NAMALWA (cell line): Measurements from ENCODE around the gene ZSWIM8.
"Not testable (repeated sequence)": the region's sequence is repeated elsewhere in the genome, so short reads cannot be mapped to it uniquely, and the experiment has no call there.

ENCODE experiments used
- DNase-seq: peaks from one replicate; pipeline ENCODE4 v3.0.0-alpha.2; 2015; ENCODE audit warnings: low spot score

ZSWIM8 gene

GRCh38 chr10:73814276-73814895, 29.0 kb downstream of the ZSWIM8 start:
- DNase-seq: no peak

GRCh38 chr10:73814896-73815718, 29.7 kb downstream of the ZSWIM8 start:
- DNase-seq: peak; percentile 20

DNA sequence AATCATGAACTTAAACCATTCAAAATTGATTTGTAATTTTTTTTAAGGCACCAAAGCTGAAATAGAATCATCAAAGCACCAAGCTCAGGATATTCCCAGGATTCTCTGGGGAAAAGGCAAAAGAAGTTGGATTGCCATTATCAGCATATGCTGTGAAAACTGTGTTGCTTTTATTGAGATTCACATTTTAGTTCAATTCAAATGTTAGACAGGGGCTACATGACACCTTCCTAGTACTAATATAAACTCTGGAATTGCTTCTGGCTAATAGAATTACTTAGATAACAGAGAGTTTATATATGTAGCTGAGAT, 30.3 kb downstream of the ZSWIM8 start:
- DNase-seq: no peak

- DNase-seq: no peak
Measured at GRCh38 chr10:73816917-73817729, 31.7 kb downstream of the ZSWIM8 start.

DNA sequence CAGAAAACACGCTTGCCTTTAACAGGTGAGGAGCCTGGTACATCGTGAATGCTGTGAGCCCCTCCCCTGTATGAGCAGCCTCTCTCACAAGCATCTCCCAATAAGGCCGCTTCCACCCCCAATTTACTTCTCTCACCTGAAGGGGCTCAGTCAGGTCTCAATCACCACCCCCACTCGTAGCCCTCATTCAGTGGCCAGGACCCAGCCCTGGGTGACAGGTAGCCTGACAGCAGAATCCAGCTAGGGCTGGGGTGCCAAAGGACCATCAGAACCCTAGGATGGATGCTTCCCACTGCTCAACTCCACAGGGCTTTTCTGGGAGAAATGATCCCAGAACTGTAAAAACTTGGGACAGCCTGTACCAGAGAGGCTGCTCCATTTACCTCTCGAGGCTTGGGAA, 32.4 kb downstream of the ZSWIM8 start:
- DNase-seq: no peak

GRCh38 chr10:73818402-73818801, 33.0 kb downstream of the ZSWIM8 start:
- DNase-seq: no peak

- no peak for DNase-seq
Measured at GRCh38 chr10:73819081-73819480, 33.7 kb downstream of the ZSWIM8 start.

DNA sequence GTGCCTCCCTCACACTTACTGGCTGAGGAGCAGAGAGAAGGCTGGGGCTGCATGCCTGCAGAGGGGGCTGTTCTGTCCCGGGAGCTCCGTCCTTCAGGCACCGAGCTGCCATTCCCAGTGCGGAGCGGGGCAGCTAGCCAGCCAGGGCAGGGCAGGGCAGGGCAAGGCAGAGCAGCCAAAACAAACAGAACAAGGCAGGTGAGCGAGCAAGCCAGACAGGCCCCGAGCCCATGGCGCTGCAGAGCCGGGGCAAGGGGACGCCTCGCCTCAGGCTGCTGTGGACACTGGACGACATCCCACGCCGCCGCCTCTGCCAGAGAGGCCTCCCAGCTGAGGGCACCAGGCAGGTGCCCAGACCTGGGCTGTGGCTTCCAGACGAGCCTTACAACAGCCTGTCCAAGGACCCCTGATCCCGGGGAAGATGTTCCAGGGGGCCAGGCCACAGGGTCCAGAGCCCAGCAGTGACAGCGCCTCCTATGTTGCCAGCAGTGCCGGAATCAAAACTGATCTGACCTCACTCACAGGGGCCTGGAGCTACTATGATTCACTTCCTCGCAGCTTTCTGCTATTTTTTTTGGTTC, 34.2 kb downstream of the ZSWIM8 start:
- DNase-seq: no peak

- no peak for DNase-seq
Measured at GRCh38 chr10:73823391-73823790, 38.0 kb downstream of the ZSWIM8 start.

DNA sequence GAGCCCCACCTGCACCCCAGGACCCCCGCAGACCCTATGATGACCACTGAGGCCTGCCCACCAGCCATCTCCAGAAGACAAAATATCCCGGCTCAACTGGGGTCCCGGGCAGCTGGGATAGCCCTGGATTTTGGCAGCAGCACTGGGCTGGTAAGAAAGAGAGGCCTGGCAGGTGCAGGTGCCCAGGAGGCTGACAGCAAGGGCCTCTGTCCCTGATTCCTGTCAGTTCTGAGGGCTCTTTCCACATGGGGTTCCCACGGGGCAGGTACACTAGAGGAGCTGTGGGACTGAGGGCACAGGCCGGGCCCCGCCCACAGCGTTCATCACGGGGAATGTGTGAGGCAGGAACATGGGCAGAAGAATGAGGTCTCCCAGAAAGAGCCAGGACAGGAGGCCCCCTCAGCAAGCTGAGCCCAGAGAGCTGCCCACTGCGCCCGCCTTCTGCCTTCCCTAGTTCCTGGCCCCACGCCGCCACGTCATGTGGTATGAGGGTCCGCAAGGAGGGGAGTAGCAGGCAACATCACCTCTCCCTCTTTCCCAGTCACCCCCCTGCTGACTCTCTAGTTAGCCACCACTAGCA, 38.8 kb downstream of the ZSWIM8 start:
- no peak for DNase-seq

DNA sequence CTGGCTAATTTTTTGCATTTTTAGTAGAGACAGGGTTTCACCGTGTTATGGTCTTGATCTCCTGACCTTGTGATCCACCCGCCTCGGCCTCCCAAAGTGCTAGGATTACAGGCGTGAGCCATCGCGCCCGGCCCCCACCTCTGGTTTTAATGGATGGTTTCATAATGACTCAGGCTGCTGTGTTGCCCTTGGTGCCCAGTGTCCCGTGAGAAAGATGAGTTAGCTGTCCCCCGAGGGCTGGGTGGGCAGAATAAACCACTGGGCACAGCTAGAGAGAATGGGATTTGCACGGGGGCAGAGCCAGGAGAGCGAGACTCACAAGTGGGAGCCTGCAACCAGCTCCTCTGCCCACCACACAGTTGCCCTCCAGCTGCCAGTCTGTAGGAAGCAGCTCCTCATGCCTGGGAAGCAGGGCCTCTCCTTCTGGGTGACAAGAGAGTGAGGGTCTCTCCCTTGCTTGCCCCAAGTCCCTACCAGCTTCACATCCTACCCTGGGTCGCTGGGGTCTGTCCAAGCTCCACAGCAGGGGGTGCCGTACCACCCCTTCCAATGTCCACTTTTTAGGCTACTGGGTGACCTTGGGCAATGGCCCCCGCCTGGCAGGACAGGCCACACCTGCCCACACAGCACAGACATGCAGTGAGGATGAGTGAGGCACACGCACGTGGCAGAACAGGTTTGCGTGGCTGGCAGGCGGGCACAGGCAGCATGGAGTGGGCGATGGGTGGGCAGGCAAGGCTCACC, 42.1 kb downstream of the ZSWIM8 start:
- DNase-seq: no peak

DNA sequence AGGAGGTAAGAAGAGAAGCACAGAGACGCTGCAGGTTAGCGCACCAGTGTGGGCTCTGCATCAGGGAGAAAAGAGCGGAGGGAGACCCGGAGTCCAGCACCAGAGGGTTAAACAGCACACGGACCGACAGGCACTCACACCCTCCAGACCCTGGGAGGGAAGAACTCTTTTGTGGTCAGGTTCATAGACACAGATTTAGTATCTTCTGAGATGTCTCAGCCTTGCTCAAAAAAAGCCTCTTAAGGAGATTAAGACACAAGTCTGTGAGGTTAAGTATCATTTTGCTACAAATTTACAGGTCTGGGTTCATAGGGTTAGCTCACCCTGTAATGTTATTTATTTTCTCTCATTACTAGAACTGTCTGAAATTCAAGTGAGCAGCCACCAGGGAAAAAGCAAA, 42.8 kb downstream of the ZSWIM8 start:
- DNase-seq: no peak

DNA sequence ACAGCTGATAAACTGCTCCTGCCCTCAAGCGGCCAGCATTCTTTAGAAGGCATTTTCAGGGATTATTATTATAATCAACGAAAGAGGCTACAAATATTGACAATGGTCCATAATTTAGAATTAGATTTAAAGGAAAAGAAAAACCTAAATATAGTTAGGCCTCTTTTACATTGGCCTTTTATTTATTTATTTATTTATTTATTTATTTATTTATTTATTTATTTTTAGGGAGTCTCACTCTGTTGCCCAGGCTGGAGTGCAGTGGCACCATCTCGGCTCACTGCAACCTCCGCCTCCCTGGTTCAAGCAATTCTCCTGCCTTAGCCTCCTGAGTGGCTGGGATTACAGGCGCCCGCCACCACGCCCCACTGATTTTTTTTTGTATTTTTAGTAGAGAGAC, 43.7 kb downstream of the ZSWIM8 start:
- DNase-seq: not testable (repeated sequence)

DNA sequence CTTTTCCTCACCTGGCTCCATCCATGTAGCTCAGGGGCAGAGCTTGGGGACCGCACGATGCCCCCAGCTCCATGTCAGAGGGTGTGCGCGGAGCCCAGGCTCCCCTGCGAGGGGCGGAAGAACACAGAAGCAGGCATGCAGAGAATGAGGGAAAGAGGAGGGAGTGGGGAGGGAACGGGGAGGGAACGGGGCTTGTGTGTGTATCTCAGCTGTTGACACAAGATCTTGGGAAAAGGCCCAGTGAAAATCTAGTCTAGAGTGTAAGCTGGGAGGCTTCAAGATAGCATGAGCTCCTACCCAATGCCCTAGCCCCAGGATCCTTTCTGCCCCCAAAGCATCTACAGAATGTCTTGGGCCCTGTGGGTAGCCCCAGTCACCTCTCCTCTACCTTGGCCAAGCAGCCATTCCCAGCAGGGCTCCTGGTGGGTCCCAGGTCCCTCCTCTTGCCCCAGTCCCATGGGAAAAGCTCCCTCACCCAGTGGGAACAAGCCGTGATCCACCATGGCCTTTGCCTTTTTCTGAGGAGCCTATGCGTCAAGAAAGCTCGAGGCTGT, 51.1 kb downstream of the ZSWIM8 start:
- no peak for DNase-seq

DNA sequence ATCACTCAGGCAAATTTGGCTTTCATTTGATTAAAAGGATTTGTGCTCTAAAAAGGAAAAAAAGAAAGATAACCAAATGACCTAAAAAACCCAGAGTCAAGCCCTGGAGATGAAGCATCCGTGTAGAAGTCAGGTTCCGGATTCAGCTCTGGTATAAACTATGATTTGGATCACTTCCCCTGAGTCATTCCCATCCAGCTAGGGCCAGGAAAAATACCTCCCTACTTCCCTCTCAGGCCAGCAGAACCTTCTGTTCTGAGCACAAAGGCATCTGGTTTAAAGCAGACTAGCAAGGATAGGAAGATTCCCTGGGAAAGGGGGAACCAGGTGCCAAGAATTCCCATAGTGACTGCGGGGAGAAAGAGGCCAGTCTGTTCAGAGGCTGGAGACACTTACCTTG, 51.7 kb downstream of the ZSWIM8 start:
- DNase-seq: no peak

- DNase-seq: no peak
Measured at GRCh38 chr10:73838008-73838567, 52.7 kb downstream of the ZSWIM8 start.

GRCh38 chr10:73838827-73839226, 53.4 kb downstream of the ZSWIM8 start:
- DNase-seq: no peak

DNA sequence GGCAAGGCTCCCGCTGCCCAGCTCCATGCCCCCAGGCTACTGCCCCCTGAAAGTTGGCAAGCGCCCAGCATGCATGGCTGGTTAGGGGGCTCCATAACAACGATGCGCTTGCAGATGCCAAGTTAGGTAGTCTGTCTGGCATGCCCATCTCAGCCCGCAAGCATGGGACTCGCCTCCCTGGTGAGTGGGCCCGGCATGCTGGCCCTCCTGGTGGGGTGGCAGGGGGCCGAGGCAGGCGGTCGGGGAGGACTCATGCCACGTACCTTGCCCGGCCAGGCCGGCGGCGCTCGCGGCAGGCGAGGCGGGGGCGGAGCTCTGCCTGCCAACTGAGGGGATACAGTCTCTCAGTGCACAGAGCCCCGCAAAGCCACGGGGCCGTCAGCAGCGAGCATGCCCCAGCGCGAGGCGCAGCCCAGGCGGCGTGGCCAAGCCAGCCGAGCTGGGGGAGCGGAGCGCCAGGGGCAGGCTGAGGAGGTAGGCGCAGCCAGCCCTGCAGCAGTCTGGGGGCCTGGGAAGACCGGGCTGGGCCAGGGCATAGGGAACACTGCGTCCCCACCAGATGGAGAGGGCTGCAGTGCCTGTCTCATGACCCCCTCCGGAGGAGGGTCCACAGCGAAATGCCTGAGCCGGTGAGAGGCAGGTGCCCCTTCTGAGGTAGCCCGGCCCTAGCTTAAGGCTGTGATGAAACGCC, 54.0 kb downstream of the ZSWIM8 start:
- no peak for DNase-seq

GRCh38 chr10:73840056-73840402, 54.6 kb downstream of the ZSWIM8 start:
- no peak for DNase-seq

GRCh38 chr10:73840403-73841060, 55.1 kb downstream of the ZSWIM8 start:
- DNase-seq: no peak
